OCI-LY1 (cell line): ENCODE results near the gene MTAP.

Source experiments
- H2AFZ ChIP-seq: fragments of 200-600 bp; sonication (generic), shearing (Covaris generic); 2 replicates; pipeline ENCODE4 v1.6.0; 2014; ENCODE audit warnings: antibody characterized with exemption, mild to moderate bottlenecking, low read length
- H3F3A ChIP-seq: fragments of 200-600 bp; sonication (generic), shearing (Covaris generic); 2 replicates; pipeline ENCODE4 v1.6.0; 2014; ENCODE audit warnings: mild to moderate bottlenecking, antibody characterized with exemption, low read length, moderate library complexity; ENCODE audit not compliant: insufficient read depth
- H3K27ac ChIP-seq: fragments of 200-600 bp; sonication (generic); 2 replicates; pipeline ENCODE4 v1.5.1; 2014; ENCODE audit warnings: low read length, mixed run types, mild to moderate bottlenecking, low read depth; ENCODE audit not compliant: poor library complexity, severe bottlenecking
- H3K27me3 ChIP-seq: fragments of 200-600 bp; sonication (generic); 2 replicates; pipeline ENCODE4 v1.6.0; 2014; ENCODE audit warnings: antibody characterized with exemption, mild to moderate bottlenecking, low read length, moderate library complexity; ENCODE audit not compliant: insufficient read depth
- H3K36me3 ChIP-seq: fragments of 200-600 bp; sonication (generic); 2 replicates; pipeline ENCODE4 v1.6.1; 2014; ENCODE audit warnings: mild to moderate bottlenecking, antibody characterized with exemption, low read length, moderate library complexity, mixed read lengths; ENCODE audit not compliant: insufficient read depth
- H3K4me1 ChIP-seq: fragments of 200-600 bp; sonication (generic); 2 replicates; pipeline ENCODE4 v1.5.1; 2014; ENCODE audit warnings: mild to moderate bottlenecking, low read length, moderate library complexity; ENCODE audit not compliant: insufficient read depth, severe bottlenecking
- H3K4me2 ChIP-seq: fragments of 200-600 bp; sonication (generic), shearing (Covaris generic); 2 replicates; pipeline ENCODE4 v1.6.1; 2014; ENCODE audit warnings: low read length
- H3K4me3 ChIP-seq: fragments of 200-600 bp; sonication (generic); 2 replicates; pipeline ENCODE4 v1.5.1; 2014; ENCODE audit warnings: low read length, low read depth, mild to moderate bottlenecking, mixed read lengths; ENCODE audit not compliant: poor library complexity, severe bottlenecking
- H3K79me2 ChIP-seq: fragments of 200-600 bp; shearing (Covaris generic); 2 replicates; pipeline ENCODE4 v1.6.1; 2016; ENCODE audit warnings: mixed run types, low read length, mixed read lengths; ENCODE audit not compliant: insufficient read depth
- H3K9ac ChIP-seq: fragments of 200-600 bp; sonication (generic), shearing (Covaris generic); 2 replicates; pipeline ENCODE4 v1.6.1; 2014; ENCODE audit warnings: mild to moderate bottlenecking, low read length, mixed read lengths
- H3K9me2 ChIP-seq: fragments of 200-600 bp; sonication (generic), shearing (Covaris generic); 2 replicates; pipeline ENCODE4 v1.6.1; 2014; ENCODE audit warnings: low read depth, mild to moderate bottlenecking, low read length, mixed read lengths
- H3K9me3 ChIP-seq: fragments of 200-600 bp; shearing (Covaris generic); 2 replicates; pipeline ENCODE4 v1.6.1; 2014; ENCODE audit warnings: low read length, mixed read lengths
- H4K20me1 ChIP-seq: fragments of 200-600 bp; sonication (generic), shearing (Covaris generic); 2 replicates; pipeline ENCODE4 v1.6.0; 2016; ENCODE audit warnings: mild to moderate bottlenecking, low read length; ENCODE audit not compliant: insufficient read depth
- CTCF ChIP-seq: fragments of 200-600 bp; sonication (generic), shearing (Covaris generic); IDR thresholded peaks from 2 replicates; pipeline ENCODE4 v1.5.1; 2017; ENCODE audit warnings: mild to moderate bottlenecking, antibody characterized with exemption, low read length, moderate library complexity, mixed read lengths
- EZH2 ChIP-seq: fragments of 200-600 bp; sonication (generic), shearing (Covaris generic); IDR thresholded peaks from 2 replicates; pipeline ENCODE4 v1.8.0; 2017; ENCODE audit warnings: borderline replicate concordance, mixed run types, mild to moderate bottlenecking, antibody characterized with exemption, low read length, moderate library complexity, mixed read lengths

Gene MTAP

GRCh38 chr9:21889673-21890072 lies 87.2 kb downstream of the MTAP start:
- H3K27me3 ChIP-seq, result no peaks in the 10 kb centered on the region
- no peak overlapping the region for H3K9ac ChIP-seq
- no peak overlapping the region for H3K4me3 ChIP-seq
- H3K9me2 ChIP-seq, result no peaks in the 10 kb centered on the region
- no peak for TF ChIP-seq CTCF
- TF ChIP-seq EZH2, result no peak
- no peaks in the 10 kb centered on the region for H3F3A ChIP-seq
- H3K4me1 ChIP-seq, result no peaks in the 10 kb centered on the region
- peaks cover 3% of the 10 kb centered on the region; the same call in 1 of the 2 replicates for H3K9me3 ChIP-seq
- H4K20me1 ChIP-seq, result no peaks in the 10 kb centered on the region
- no peak overlapping the region for H3K4me2 ChIP-seq
- no peak overlapping the region for H3K27ac ChIP-seq
- H2AFZ ChIP-seq, result no peak overlapping the region
- H3K79me2 ChIP-seq, result no peaks in the 10 kb centered on the region
- H3K36me3 ChIP-seq, result peaks cover 26% of the 10 kb centered on the region

- Histone ChIP-seq H3K4me2 (no peak overlapping the region), H3K79me2 (no peaks in the 10 kb centered on the region), H3K27me3 (no peaks in the 10 kb centered on the region), H3K9ac (no peak overlapping the region), H4K20me1 (no peaks in the 10 kb centered on the region), H3K9me2 (no peaks in the 10 kb centered on the region), H3K9me3 (peaks cover 6% of the 10 kb centered on the region; the same call in 1 of the 2 replicates), H3K4me1 (no peaks in the 10 kb centered on the region), H3K36me3 (peaks cover 26% of the 10 kb centered on the region), H3K4me3 (no peak overlapping the region), H2AFZ (no peak overlapping the region), H3F3A (no peaks in the 10 kb centered on the region), H3K27ac (no peak overlapping the region)
- TF ChIP-seq EZH2, result no peak
- no peak for TF ChIP-seq CTCF
Observed at GRCh38 chr9:21890696-21891095, 88.3 kb downstream of the MTAP start.

- no peaks in the 10 kb centered on the region for H3K27me3 ChIP-seq
- H3K9me3 ChIP-seq, result peaks cover 2% of the 10 kb centered on the region; the same call in 1 of the 2 replicates
- H3K4me1 ChIP-seq, result no peaks in the 10 kb centered on the region
- TF ChIP-seq EZH2, result no peak
- TF ChIP-seq CTCF, result no peak
- H3K9me2 ChIP-seq, result no peaks in the 10 kb centered on the region
- H3K4me3 ChIP-seq, result no peak overlapping the region
- H3K4me2 ChIP-seq, result no peak overlapping the region
- peak overlapping the region; percentile 14 for H3K27ac ChIP-seq
- H3K79me2 ChIP-seq, result no peaks in the 10 kb centered on the region
- H3F3A ChIP-seq, result no peaks in the 10 kb centered on the region; the same call in 1 of the 2 replicates
- H2AFZ ChIP-seq, result no peak overlapping the region
- H3K36me3 ChIP-seq, result no peaks in the 10 kb centered on the region
- H3K9ac ChIP-seq, result no peak overlapping the region
- no peaks in the 10 kb centered on the region for H4K20me1 ChIP-seq
Observed at GRCh38 chr9:21901546-21901945, 99.1 kb downstream of the MTAP start.
